Astrocyte of the cerebellum (primary cell): ENCODE data around the gene YAP1.

ENCODE experiments used
- DNase-seq: peaks from one replicate; pipeline ENCODE4 v3.0.0-alpha.2; 2011; ENCODE audit warnings: low read depth
- H3K4me3 ChIP-seq: 2 replicates; pipeline ENCODE4 v1.5.1; 2011; ENCODE audit warnings: mild to moderate bottlenecking, low read depth, low read length, moderate library complexity
- CTCF ChIP-seq: IDR thresholded peaks from 2 replicates; pipeline ENCODE4 v1.5.1; 2012; ENCODE audit warnings: low read length, low read depth, moderate library complexity, mild to moderate bottlenecking; ENCODE audit errors: missing control alignments
- in situ Hi-C: cut with HindIII; loops from 2 replicates; pipeline ENCODE4 v1.10.0; 2017; ENCODE audit warnings: low sequenced_read_pairs

The YAP1 gene

GRCh38 chr11:102226702-102227490 is 116.6 kb downstream of the YAP1 start:
- in situ Hi-C loops, result no loop called here
- DNase-seq, result peak; percentile 87
- peak overlapping the region; percentile 1 for H3K4me3 ChIP-seq
- no peak for TF ChIP-seq CTCF

GRCh38 chr11:102229510-102230123 is 119.4 kb downstream of the YAP1 start:
- in situ Hi-C loops, result no loop called here
- DNase-seq, result no peak
- no peak for TF ChIP-seq CTCF
- no peak overlapping the region for H3K4me3 ChIP-seq

GRCh38 chr11:102230186-102230585 is 119.9 kb downstream of the YAP1 start:
- no peak for TF ChIP-seq CTCF
- no peak overlapping the region for H3K4me3 ChIP-seq
- no peak for DNase-seq
- in situ Hi-C loops, result no loop called here

GRCh38 chr11:102230911-102231310 is 120.7 kb downstream of the YAP1 start:
- DNase-seq, result no peak
- in situ Hi-C loops, result no loop called here
- no peak overlapping the region for H3K4me3 ChIP-seq
- no peak for TF ChIP-seq CTCF

- H3K4me3 ChIP-seq, result no peak overlapping the region
- in situ Hi-C loops, result no loop called here
- TF ChIP-seq CTCF, result no peak
- peak; percentile 54 for DNase-seq
These were observed 124.7 kb downstream of the YAP1 start for GRCh38 chr11:102234779-102235439.

GRCh38 chr11:102237096-102237735 is 127.0 kb downstream of the YAP1 start:
- DNase-seq, result no peak
- no peak for TF ChIP-seq CTCF
- no peak overlapping the region for H3K4me3 ChIP-seq
- in situ Hi-C loops, result no loop called here
